ENCODE measurements around the gene NEXN. TPM values are rescaled to one million over a fixed set of nuclear protein-coding genes. Genes with fewer than 3 reads are reported as not detected.
"Not testable (repeated sequence)": the region's sequence is repeated elsewhere in the genome, so short reads cannot be mapped to it uniquely, and the experiment has no call there.

NEXN gene
- total RNA-seq, 1 experiment from 2014 or later: 0.92 TPM

DNA sequence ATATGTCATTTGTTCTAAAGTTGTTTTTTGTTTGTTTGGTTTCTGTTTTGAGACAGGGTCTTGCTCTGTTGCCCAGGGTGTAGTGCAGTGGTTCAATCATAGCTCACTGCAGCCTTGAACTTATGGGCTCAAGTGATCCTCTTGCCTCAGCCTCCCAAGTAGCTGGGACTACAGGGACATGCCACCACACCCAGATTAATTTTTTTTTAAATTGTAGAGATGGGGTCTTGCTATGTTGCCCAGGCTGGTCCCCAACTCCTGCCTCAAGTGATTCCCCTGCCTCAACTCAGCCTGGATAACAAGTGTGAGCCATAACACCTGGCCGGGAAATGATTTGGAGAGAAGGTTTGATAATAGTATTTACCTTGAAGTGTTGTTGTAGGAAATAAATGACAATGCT is 18.2 kb downstream of the NEXN start:
- Histone ChIP-seq H3K27ac (no peak overlapping the region), H3K4me2 (no peak overlapping the region), H3F3A (ENCODE audit: insufficient read depth, low read depth) (no peaks in the 10 kb centered on the region), H3K9me2 (ENCODE audit: insufficient read depth) (no peaks in the 10 kb centered on the region), H3K79me2 (ENCODE audit: low read depth) (no peaks in the 10 kb centered on the region), H3K4me3 (no peak overlapping the region), H3K4me1 (replicated peaks; ENCODE audit: insufficient read depth) (no peaks in the 10 kb centered on the region), H4K20me1 (ENCODE audit: insufficient read depth) (no peaks in the 10 kb centered on the region), H3K36me3 (ENCODE audit: low read depth) (no peaks in the 10 kb centered on the region), H3K9me3 (ENCODE audit: insufficient read depth, low read depth) (no peaks in the 10 kb centered on the region), H2AFZ (no peak overlapping the region), H3K27me3 (ENCODE audit: insufficient read depth, low read depth) (no peaks in the 10 kb centered on the region)
- POLR2A ChIA-PET (ENCODE audit: unreplicated experiment): no interaction called here
- DNase-seq: no peak
- BruUV-seq (replicated peaks): no TSS peak
- intact Hi-C loops (cut with micrococcal nuclease; ENCODE audit: unreplicated experiment): loop anchor here (10.0 kb wide), 1 partner anchor 372 kb away; no protein-coding TSS in a partner anchor
- CTCF ChIA-PET: no interaction called here
- no peak for TF ChIP-seq EZH2 (IDR thresholded peaks at IDR 0.05; ENCODE audit: low read depth)
- TF ChIP-seq, protein P1, sequence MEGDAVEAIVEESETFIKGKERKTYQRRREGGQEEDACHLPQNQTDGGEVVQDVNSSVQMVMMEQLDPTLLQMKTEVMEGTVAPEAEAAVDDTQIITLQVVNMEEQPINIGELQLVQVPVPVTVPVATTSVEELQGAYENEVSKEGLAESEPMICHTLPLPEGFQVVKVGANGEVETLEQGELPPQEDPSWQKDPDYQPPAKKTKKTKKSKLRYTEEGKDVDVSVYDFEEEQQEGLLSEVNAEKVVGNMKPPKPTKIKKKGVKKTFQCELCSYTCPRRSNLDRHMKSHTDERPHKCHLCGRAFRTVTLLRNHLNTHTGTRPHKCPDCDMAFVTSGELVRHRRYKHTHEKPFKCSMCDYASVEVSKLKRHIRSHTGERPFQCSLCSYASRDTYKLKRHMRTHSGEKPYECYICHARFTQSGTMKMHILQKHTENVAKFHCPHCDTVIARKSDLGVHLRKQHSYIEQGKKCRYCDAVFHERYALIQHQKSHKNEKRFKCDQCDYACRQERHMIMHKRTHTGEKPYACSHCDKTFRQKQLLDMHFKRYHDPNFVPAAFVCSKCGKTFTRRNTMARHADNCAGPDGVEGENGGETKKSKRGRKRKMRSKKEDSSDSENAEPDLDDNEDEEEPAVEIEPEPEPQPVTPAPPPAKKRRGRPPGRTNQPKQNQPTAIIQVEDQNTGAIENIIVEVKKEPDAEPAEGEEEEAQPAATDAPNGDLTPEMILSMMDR (conservative IDR thresholded peaks at IDR 0.05): no peak

- Histone ChIP-seq H3K4me3 (no peak overlapping the region), H3K4me2 (no peak overlapping the region), H3K9me3 (ENCODE audit: insufficient read depth, low read depth) (no peaks in the 10 kb centered on the region), H3K9me2 (ENCODE audit: insufficient read depth) (no peaks in the 10 kb centered on the region), H3K36me3 (ENCODE audit: low read depth) (no peaks in the 10 kb centered on the region), H3K27me3 (ENCODE audit: insufficient read depth, low read depth) (no peaks in the 10 kb centered on the region), H3F3A (ENCODE audit: insufficient read depth, low read depth) (no peaks in the 10 kb centered on the region), H3K4me1 (replicated peaks; ENCODE audit: insufficient read depth) (no peaks in the 10 kb centered on the region), H3K79me2 (ENCODE audit: low read depth) (no peaks in the 10 kb centered on the region), H2AFZ (no peak overlapping the region), H3K27ac (no peak overlapping the region), H4K20me1 (ENCODE audit: insufficient read depth) (no peaks in the 10 kb centered on the region)
- no TSS peak for BruUV-seq (replicated peaks)
- CTCF ChIA-PET: no interaction called here
- intact Hi-C loops (cut with micrococcal nuclease; ENCODE audit: unreplicated experiment): no loop called here
- POLR2A ChIA-PET (ENCODE audit: unreplicated experiment): no interaction called here
- TF ChIP-seq, protein P1 (conservative IDR thresholded peaks at IDR 0.05): no peak
- no peak for TF ChIP-seq EZH2 (IDR thresholded peaks at IDR 0.05; ENCODE audit: low read depth)
- DNase-seq: no peak
These were observed 21.7 kb downstream of the NEXN start for GRCh38 chr1:77910116-77910515.

GRCh38 chr1:77918918-77919317 is 30.5 kb downstream of the NEXN start:
- H3F3A ChIP-seq (ENCODE audit: insufficient read depth, low read depth); H3K4me2 ChIP-seq; H3K27ac ChIP-seq; H3K79me2 ChIP-seq (ENCODE audit: low read depth); intact Hi-C loops (cut with micrococcal nuclease; ENCODE audit: unreplicated experiment); CTCF ChIA-PET; H2AFZ ChIP-seq; H3K4me1 ChIP-seq (replicated peaks; ENCODE audit: insufficient read depth); POLR2A ChIA-PET (ENCODE audit: unreplicated experiment); H3K4me3 ChIP-seq; BruUV-seq (replicated peaks); H3K36me3 ChIP-seq (ENCODE audit: low read depth); H3K9me3 ChIP-seq (ENCODE audit: insufficient read depth, low read depth); H3K9me2 ChIP-seq (ENCODE audit: insufficient read depth); H4K20me1 ChIP-seq (ENCODE audit: insufficient read depth); H3K27me3 ChIP-seq (ENCODE audit: insufficient read depth, low read depth); DNase-seq: not testable (repeated sequence)

DNA sequence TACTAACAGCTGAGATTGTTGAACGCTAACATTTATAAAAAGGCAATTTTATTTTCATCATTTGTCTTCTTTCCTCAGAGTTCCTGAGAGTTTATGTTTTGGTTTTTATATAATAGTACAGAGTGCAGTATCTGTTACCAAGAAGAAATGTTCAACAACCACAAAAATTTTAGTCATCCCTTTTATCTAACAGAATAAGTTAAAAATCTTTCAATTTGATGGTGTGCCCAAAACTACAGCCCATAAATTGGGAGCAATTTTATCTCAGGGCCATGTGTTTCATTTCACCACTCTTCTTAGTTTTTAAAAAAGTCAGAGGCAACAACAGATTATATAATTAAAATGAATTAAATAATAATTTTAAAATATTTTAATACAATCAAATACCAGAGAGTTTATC is 37.1 kb downstream of the NEXN start:
- Histone ChIP-seq H3K4me1 (replicated peaks; ENCODE audit: insufficient read depth) (no peaks in the 10 kb centered on the region), H3K27ac (no peak overlapping the region), H4K20me1 (ENCODE audit: insufficient read depth) (no peaks in the 10 kb centered on the region), H3K9me3 (ENCODE audit: insufficient read depth, low read depth) (no peaks in the 10 kb centered on the region), H3K4me3 (no peak overlapping the region), H3K36me3 (ENCODE audit: low read depth) (no peaks in the 10 kb centered on the region), H3K79me2 (ENCODE audit: low read depth) (no peaks in the 10 kb centered on the region), H3K9me2 (ENCODE audit: insufficient read depth) (no peaks in the 10 kb centered on the region), H3K27me3 (ENCODE audit: insufficient read depth, low read depth) (no peaks in the 10 kb centered on the region), H2AFZ (no peak overlapping the region), H3K4me2 (no peak overlapping the region), H3F3A (ENCODE audit: insufficient read depth, low read depth) (no peaks in the 10 kb centered on the region; the same call in 1 of the 2 replicates)
- BruUV-seq (replicated peaks): no TSS peak
- TF ChIP-seq EZH2 (IDR thresholded peaks at IDR 0.05; ENCODE audit: low read depth): no peak
- TF ChIP-seq, protein P1 (conservative IDR thresholded peaks at IDR 0.05): no peak
- DNase-seq: no peak
- CTCF ChIA-PET: no interaction called here
- intact Hi-C loops (cut with micrococcal nuclease; ENCODE audit: unreplicated experiment): no loop called here
- POLR2A ChIA-PET (ENCODE audit: unreplicated experiment): interaction anchor here (0.7 kb wide), 2 partner anchors 144 to 1119 kb away, joined by 3 to 6 read pairs; no protein-coding TSS in a partner anchor

Measured in PC-9 (cell line).